DOHH2 (cell line): ENCODE results near the gene NFIA.

Source experiments
- H3F3A ChIP-seq: fragments of 200-600 bp; sonication (generic), shearing (Covaris generic); 2 replicates; pipeline ENCODE4 v1.6.0; 2016; ENCODE audit warnings: antibody characterized with exemption, mild to moderate bottlenecking; ENCODE audit not compliant: control insufficient read depth, insufficient read depth
- H3K27ac ChIP-seq: fragments of 200-600 bp; sonication (generic); 2 replicates; pipeline ENCODE4 v1.5.1; 2014; ENCODE audit warnings: low read depth, mild to moderate bottlenecking, low read length, moderate library complexity
- H3K27me3 ChIP-seq: fragments of 200-600 bp; sonication (generic); 2 replicates; pipeline ENCODE4 v1.6.1; 2014; ENCODE audit warnings: mild to moderate bottlenecking, low read length, mixed read lengths; ENCODE audit not compliant: control insufficient read depth
- H3K36me3 ChIP-seq: fragments of 200-600 bp; sonication (generic); 2 replicates; pipeline ENCODE4 v1.6.1; 2014; ENCODE audit warnings: mild to moderate bottlenecking, low read length, moderate library complexity, mixed read lengths; ENCODE audit not compliant: control insufficient read depth
- H3K4me1 ChIP-seq: fragments of 200-600 bp; sonication (generic); 2 replicates; pipeline ENCODE4 v1.6.1; 2014; ENCODE audit warnings: mild to moderate bottlenecking, low read length, mixed read lengths; ENCODE audit not compliant: control insufficient read depth
- H3K4me2 ChIP-seq: fragments of 200-600 bp; sonication (generic); 2 replicates; pipeline ENCODE4 v1.6.0; 2014; ENCODE audit warnings: mild to moderate bottlenecking, low read length, moderate library complexity
- H3K4me3 ChIP-seq: fragments of 200-600 bp; sonication (generic); 2 replicates; pipeline ENCODE4 v1.5.1; 2014; ENCODE audit warnings: mild to moderate bottlenecking, low read length, mixed read lengths
- H3K79me2 ChIP-seq: fragments of 200-600 bp; sonication (generic); 2 replicates; pipeline ENCODE4 v1.6.1; 2014; ENCODE audit warnings: mild to moderate bottlenecking, low read length, mixed read lengths; ENCODE audit not compliant: control insufficient read depth
- H3K9me2 ChIP-seq: fragments of 200-600 bp; sonication (generic); replicated peaks from 2 replicates; pipeline ENCODE4 v1.6.1; 2014; ENCODE audit warnings: mild to moderate bottlenecking, low read length, mixed read lengths; ENCODE audit not compliant: control insufficient read depth
- H3K9me3 ChIP-seq: fragments of 200-600 bp; sonication (generic); 2 replicates; pipeline ENCODE4 v1.6.1; 2014; ENCODE audit warnings: antibody characterized with exemption, low read length, mixed read lengths; ENCODE audit not compliant: control insufficient read depth, insufficient read depth
- H4K20me1 ChIP-seq: fragments of 200-600 bp; sonication (generic); 2 replicates; pipeline ENCODE4 v1.6.0; 2014; ENCODE audit warnings: low read depth, mild to moderate bottlenecking, antibody characterized with exemption, low read length, moderate library complexity; ENCODE audit not compliant: control insufficient read depth, insufficient read depth
- EZH2phosphoT487 ChIP-seq: fragments of 200-600 bp; sonication (generic); IDR thresholded peaks from 2 replicates; pipeline ENCODE4 v1.6.1; 2017; ENCODE audit warnings: borderline replicate concordance, mild to moderate bottlenecking, antibody characterized with exemption, low read length, moderate library complexity, mixed read lengths
- TF ChIP-seq, protein P1 (sequence below): fragments of 200-600 bp; sonication (generic); IDR thresholded peaks from one replicate; pipeline ENCODE4 v1.5.1; 2014; ENCODE audit warnings: antibody characterized with exemption, mild to moderate bottlenecking, low read depth, low read length; ENCODE audit not compliant: poor library complexity, severe bottlenecking

Gene NFIA

DNA sequence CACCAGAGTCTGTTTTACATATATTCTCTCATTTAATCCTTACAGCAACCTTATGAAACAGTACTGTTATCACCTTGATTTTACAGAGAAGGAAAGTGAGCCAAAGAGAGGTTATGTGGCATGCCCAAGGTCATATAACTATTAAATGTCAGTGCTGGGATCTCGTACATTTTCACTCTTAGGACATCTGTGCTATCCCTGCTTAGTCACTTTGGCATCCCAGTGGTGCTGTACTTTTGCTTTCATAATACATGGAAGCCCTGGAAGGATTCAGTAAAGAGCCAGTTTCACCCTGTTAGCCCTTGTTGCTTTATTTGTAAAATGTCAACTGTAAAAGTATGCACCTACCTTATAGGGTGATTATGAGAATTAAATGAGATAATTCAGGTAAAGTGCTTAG, 104.4 kb downstream of the NFIA start:
- Histone ChIP-seq H3K9me3 (no peaks in the 10 kb centered on the region), H3K27me3 (no peaks in the 10 kb centered on the region), H3K36me3 (no peaks in the 10 kb centered on the region), H3K9me2 (no peaks in the 10 kb centered on the region), H3F3A (peaks cover 2% of the 10 kb centered on the region; the same call in 1 of the 2 replicates), H4K20me1 (no peaks in the 10 kb centered on the region), H3K4me3 (no peak overlapping the region), H3K4me2 (no peak overlapping the region), H3K79me2 (no peaks in the 10 kb centered on the region), H3K4me1 (peaks cover 11% of the 10 kb centered on the region), H3K27ac (no peak overlapping the region)
- TF ChIP-seq, protein P1, sequence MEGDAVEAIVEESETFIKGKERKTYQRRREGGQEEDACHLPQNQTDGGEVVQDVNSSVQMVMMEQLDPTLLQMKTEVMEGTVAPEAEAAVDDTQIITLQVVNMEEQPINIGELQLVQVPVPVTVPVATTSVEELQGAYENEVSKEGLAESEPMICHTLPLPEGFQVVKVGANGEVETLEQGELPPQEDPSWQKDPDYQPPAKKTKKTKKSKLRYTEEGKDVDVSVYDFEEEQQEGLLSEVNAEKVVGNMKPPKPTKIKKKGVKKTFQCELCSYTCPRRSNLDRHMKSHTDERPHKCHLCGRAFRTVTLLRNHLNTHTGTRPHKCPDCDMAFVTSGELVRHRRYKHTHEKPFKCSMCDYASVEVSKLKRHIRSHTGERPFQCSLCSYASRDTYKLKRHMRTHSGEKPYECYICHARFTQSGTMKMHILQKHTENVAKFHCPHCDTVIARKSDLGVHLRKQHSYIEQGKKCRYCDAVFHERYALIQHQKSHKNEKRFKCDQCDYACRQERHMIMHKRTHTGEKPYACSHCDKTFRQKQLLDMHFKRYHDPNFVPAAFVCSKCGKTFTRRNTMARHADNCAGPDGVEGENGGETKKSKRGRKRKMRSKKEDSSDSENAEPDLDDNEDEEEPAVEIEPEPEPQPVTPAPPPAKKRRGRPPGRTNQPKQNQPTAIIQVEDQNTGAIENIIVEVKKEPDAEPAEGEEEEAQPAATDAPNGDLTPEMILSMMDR: no peak
- TF ChIP-seq EZH2phosphoT487: no peak

DNA sequence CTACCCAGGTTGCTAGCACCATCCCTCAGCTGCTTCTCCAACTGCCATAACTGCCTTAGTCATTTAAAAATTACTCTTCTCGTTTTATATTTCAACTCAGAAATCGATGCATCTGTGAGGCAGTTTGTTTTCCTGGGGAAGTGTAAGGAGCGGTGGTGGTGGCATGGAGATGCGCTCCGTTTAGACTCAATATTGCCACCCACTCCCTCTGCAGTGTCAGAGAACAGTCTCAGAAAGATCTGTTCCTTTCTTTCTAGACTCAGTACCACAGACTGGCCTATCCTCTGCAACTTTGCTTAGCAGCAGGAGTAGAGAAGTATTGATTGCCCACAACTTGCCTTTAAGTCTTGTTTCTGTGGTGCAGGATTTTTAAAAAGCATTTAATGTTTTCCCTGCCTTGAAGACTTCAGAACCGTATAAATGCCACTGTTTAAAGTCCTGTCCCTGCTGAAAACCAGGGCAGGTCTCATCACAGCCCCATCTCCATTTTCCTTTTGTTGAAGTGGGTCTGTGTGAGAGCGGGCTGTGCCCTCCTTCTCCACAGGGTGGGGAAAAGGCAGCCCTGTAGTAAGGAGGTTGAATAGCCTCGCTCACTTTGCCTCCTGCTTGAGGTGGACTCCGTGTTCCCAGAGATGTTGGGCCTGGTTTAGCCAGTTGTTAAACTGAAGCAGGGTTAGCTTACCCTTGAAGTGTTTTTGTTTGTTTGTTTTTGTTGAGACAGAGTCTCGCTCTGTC, 105.2 kb downstream of the NFIA start:
- Histone ChIP-seq H3K9me2 (no peaks in the 10 kb centered on the region), H3K4me1 (peaks cover 11% of the 10 kb centered on the region), H3K9me3 (no peaks in the 10 kb centered on the region), H3K27ac (no peak overlapping the region), H3F3A (peaks cover 2% of the 10 kb centered on the region; the same call in 1 of the 2 replicates), H4K20me1 (no peaks in the 10 kb centered on the region), H3K27me3 (no peaks in the 10 kb centered on the region), H3K4me3 (no peak overlapping the region), H3K79me2 (no peaks in the 10 kb centered on the region), H3K4me2 (no peak overlapping the region), H3K36me3 (no peaks in the 10 kb centered on the region)
- TF ChIP-seq, protein P1: no peak
- no peak for TF ChIP-seq EZH2phosphoT487

DNA sequence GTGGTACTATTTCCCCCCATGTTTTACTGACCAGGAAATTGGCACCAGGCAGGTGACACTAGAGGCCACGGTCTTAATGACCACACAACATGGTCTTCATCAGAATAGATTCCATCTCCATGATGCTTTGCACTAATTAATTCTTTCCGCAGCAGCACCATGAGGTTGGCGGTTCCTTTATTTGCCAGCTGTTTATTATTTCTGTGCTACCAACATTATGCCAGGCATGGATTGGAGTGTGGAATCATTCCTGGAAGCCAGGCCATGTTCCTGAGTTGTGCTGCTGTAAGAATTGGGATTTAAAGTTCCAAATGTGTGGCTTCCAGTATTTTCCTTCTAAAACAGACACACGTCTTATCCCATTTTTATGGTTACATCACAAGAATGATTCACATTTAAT, 107.8 kb downstream of the NFIA start:
- no peaks in the 10 kb centered on the region for H3K36me3 ChIP-seq
- H3K27ac ChIP-seq: no peak overlapping the region
- H3K4me3 ChIP-seq: no peak overlapping the region
- no peaks in the 10 kb centered on the region for H4K20me1 ChIP-seq
- no peaks in the 10 kb centered on the region for H3K27me3 ChIP-seq
- no peaks in the 10 kb centered on the region for H3K9me2 ChIP-seq
- TF ChIP-seq, protein P1: no peak
- no peak for TF ChIP-seq EZH2phosphoT487
- H3K4me2 ChIP-seq: no peak overlapping the region
- no peaks in the 10 kb centered on the region for H3K9me3 ChIP-seq
- no peaks in the 10 kb centered on the region for H3F3A ChIP-seq
- H3K79me2 ChIP-seq: no peaks in the 10 kb centered on the region
- no peaks in the 10 kb centered on the region for H3K4me1 ChIP-seq
